NCI-H1694 treated with DMSO at 0.1 percent for 48 hours (cell line): ENCODE data around the gene CPPED1.
"Not testable (repeated sequence)": the region's sequence is repeated elsewhere in the genome, so short reads cannot be mapped to it uniquely, and the experiment has no call there.

Experiments
- DNase-seq: peaks from one replicate; lab custom pipeline; 2025; lab: John Stamatoyannopoulos, UW

The CPPED1 gene

GRCh38 chr16:12803203-12804093 is at the start of gene CPPED1:
TSS of gene CPPED1 (minus strand) at chr16:12803887. CDS start at chr16:12803776, 111 bp downstream.
- DNase-seq, result peak; percentile 55

GRCh38 chr16:12850186-12850585 is 46.5 kb upstream of the CPPED1 start:
- DNase-seq, result no peak

- DNase-seq, result no peak
These were observed 42.9 kb upstream of the CPPED1 start for GRCh38 chr16:12846592-12846991.

- DNase-seq, result no peak
These were observed 41.6 kb upstream of the CPPED1 start for GRCh38 chr16:12845282-12845681.

GRCh38 chr16:12837756-12838155 is 34.1 kb upstream of the CPPED1 start:
- DNase-seq, result no peak

- no peak for DNase-seq
These were observed 33.6 kb upstream of the CPPED1 start for GRCh38 chr16:12837291-12837690.

- no peak for DNase-seq
These were observed 30.2 kb upstream of the CPPED1 start for GRCh38 chr16:12833926-12834325.

- DNase-seq, result no peak
These were observed 25.6 kb upstream of the CPPED1 start for GRCh38 chr16:12829096-12829888.

- DNase-seq, result no peak
These were observed 24.5 kb upstream of the CPPED1 start for GRCh38 chr16:12828206-12828605.

GRCh38 chr16:12826559-12826958 is 22.9 kb upstream of the CPPED1 start:
- DNase-seq, result no peak

- peak; percentile 28 for DNase-seq
These were observed 15.7 kb upstream of the CPPED1 start for GRCh38 chr16:12819126-12820117.

GRCh38 chr16:12818326-12818725 is 14.6 kb upstream of the CPPED1 start:
- no peak for DNase-seq

GRCh38 chr16:12816791-12817214 is 13.1 kb upstream of the CPPED1 start:
- not testable (repeated sequence) for DNase-seq

GRCh38 chr16:12815361-12815760 is 11.7 kb upstream of the CPPED1 start:
- DNase-seq, result no peak

- not testable (repeated sequence) for DNase-seq
These were observed 10.0 kb upstream of the CPPED1 start for GRCh38 chr16:12813734-12814133.

GRCh38 chr16:12813321-12813720 is 9.6 kb upstream of the CPPED1 start:
- not testable (repeated sequence) for DNase-seq

GRCh38 chr16:12811441-12812383 is 8.0 kb upstream of the CPPED1 start:
- no peak for DNase-seq

- no peak for DNase-seq
These were observed 1.4 kb upstream of the CPPED1 start for GRCh38 chr16:12805066-12805465.

GRCh38 chr16:12804395-12804794 is 708 bp upstream of the CPPED1 start:
- DNase-seq, result no peak

GRCh38 chr16:12802661-12803060 is 1.0 kb downstream of the CPPED1 start:
- DNase-seq, result no peak

- no peak for DNase-seq
These were observed 1.6 kb downstream of the CPPED1 start for GRCh38 chr16:12802048-12802447.
